Measurements from ENCODE around the gene MYB.

MYB gene

GRCh38 chr6:135165031-135165430 lies 16.1 kb upstream of the MYB start:
- DNase-seq: no peak

GRCh38 chr6:135166515-135166914 lies 14.6 kb upstream of the MYB start:
- no peak for DNase-seq

GRCh38 chr6:135167617-135168016 lies 13.5 kb upstream of the MYB start:
- DNase-seq: no peak

GRCh38 chr6:135168766-135169165 lies 12.3 kb upstream of the MYB start:
- DNase-seq: no peak

- DNase-seq: no peak
These were observed 10.9 kb upstream of the MYB start for GRCh38 chr6:135170238-135170637.

GRCh38 chr6:135170849-135171248 lies 10.3 kb upstream of the MYB start:
- no peak for DNase-seq

GRCh38 chr6:135173242-135173988 lies 7.7 kb upstream of the MYB start:
- no peak for DNase-seq

- no peak for DNase-seq
These were observed 7.1 kb upstream of the MYB start for GRCh38 chr6:135173989-135174484.

GRCh38 chr6:135176058-135176457 lies 5.0 kb upstream of the MYB start:
- DNase-seq: no peak

GRCh38 chr6:135176464-135176863 lies 4.6 kb upstream of the MYB start:
- DNase-seq: no peak

- DNase-seq: no peak
These were observed 1.7 kb upstream of the MYB start for GRCh38 chr6:135179372-135179771.

GRCh38 chr6:135179920-135180541 lies 1.1 kb upstream of the MYB start:
- DNase-seq: no peak

- peak; percentile 44 for DNase-seq
These were observed 394 bp downstream of the MYB start for GRCh38 chr6:135181333-135182070.

- DNase-seq: peak; percentile 59
These were observed 1.2 kb downstream of the MYB start for GRCh38 chr6:135182071-135183001.

- peak; percentile 68 for DNase-seq
These were observed 2.0 kb downstream of the MYB start for GRCh38 chr6:135183002-135183531.

GRCh38 chr6:135183532-135184440 lies 2.7 kb downstream of the MYB start:
- DNase-seq: peak; percentile 76

- no peak for DNase-seq
These were observed 4.4 kb downstream of the MYB start for GRCh38 chr6:135185483-135185882.

GRCh38 chr6:135186255-135186654 lies 5.1 kb downstream of the MYB start:
- no peak for DNase-seq

- DNase-seq: no peak
These were observed 6.3 kb downstream of the MYB start for GRCh38 chr6:135187372-135187771.

GRCh38 chr6:135188718-135189117 lies 7.6 kb downstream of the MYB start:
- DNase-seq: no peak

- DNase-seq: no peak
These were observed 8.2 kb downstream of the MYB start for GRCh38 chr6:135189344-135189743.

All from activated CD4-positive, CD25-positive, alpha-beta regulatory T cell treated with anti-CD3 and anti-CD28 coated beads, Interleukin-2, amount 50 U/mL, for 72 hours (primary cell).